22Rv1 (cell line): ENCODE data around the gene RGS7.

ENCODE experiments used
- CTCF ChIP-seq: fragments of 450-650 bp; IDR thresholded peaks from 2 replicates; pipeline ENCODE4 v1.5.1; 2017; ENCODE audit warnings: mild to moderate bottlenecking
- ZFX ChIP-seq: fragments of 450-650 bp; IDR thresholded peaks from 2 replicates; pipeline ENCODE4 v1.6.1; 2017; ENCODE audit warnings: antibody characterized with exemption, borderline replicate concordance

- TF ChIP-seq ZFX = no peak
- TF ChIP-seq CTCF = peak; percentile 52
These were observed 525.1 kb downstream of the RGS7 start for GRCh38 chr1:240831922-240832321.
